WERI-Rb-1 (cell line): Measurements from ENCODE around the gene RCSD1.

Source experiments
- DNase-seq: peaks from one replicate; pipeline ENCODE4 v3.0.0-alpha.2; 2020
- H3K27ac ChIP-seq: fragments of 250-450 bp; sonication (Bioruptor Pico); 2 replicates; pipeline ENCODE4 v1.5.1; 2020; ENCODE audit warnings: mild to moderate bottlenecking, moderate library complexity
- H3K27me3 ChIP-seq: fragments of 250-450 bp; sonication (Bioruptor Pico); 2 replicates; pipeline ENCODE4 v1.5.1; 2021; ENCODE audit warnings: mild to moderate bottlenecking, low read depth, moderate library complexity; ENCODE audit not compliant: insufficient read depth, severe bottlenecking
- H3K36me3 ChIP-seq: fragments of 250-450 bp; sonication (Bioruptor Pico); 2 replicates; pipeline ENCODE4 v1.5.1; 2020; ENCODE audit warnings: mild to moderate bottlenecking, moderate library complexity
- H3K4me3 ChIP-seq: 2 replicates; pipeline ENCODE4 v1.5.1; 2011; ENCODE audit warnings: low read depth, mild to moderate bottlenecking, control low read depth, low read length
- H3K9me3 ChIP-seq: fragments of 250-450 bp; sonication (Bioruptor Pico); 2 replicates; pipeline ENCODE4 v1.5.1; 2021; ENCODE audit warnings: mild to moderate bottlenecking, moderate library complexity; ENCODE audit not compliant: severe bottlenecking
- CTCF ChIP-seq: IDR thresholded peaks from 2 replicates; pipeline ENCODE4 v1.5.1; 2011; ENCODE audit warnings: low read depth, mild to moderate bottlenecking, control low read depth, inconsistent platforms, low read length

RCSD1 gene

GRCh38 chr1:167634435-167634834 is 4.4 kb downstream of the RCSD1 start:
- H3K27ac ChIP-seq = no peak overlapping the region
- no peaks in the 10 kb centered on the region for H3K27me3 ChIP-seq
- TF ChIP-seq CTCF = no peak
- no peak overlapping the region for H3K4me3 ChIP-seq
- no peaks in the 10 kb centered on the region for H3K36me3 ChIP-seq
- DNase-seq = no peak
- H3K9me3 ChIP-seq = no peaks in the 10 kb centered on the region

GRCh38 chr1:167635156-167635648 is 5.2 kb downstream of the RCSD1 start:
- H3K9me3 ChIP-seq = no peaks in the 10 kb centered on the region
- no peaks in the 10 kb centered on the region for H3K36me3 ChIP-seq
- TF ChIP-seq CTCF = no peak
- no peak overlapping the region for H3K27ac ChIP-seq
- peak; percentile 17 for DNase-seq
- no peaks in the 10 kb centered on the region for H3K27me3 ChIP-seq
- peak overlapping the region; percentile 10 for H3K4me3 ChIP-seq

- Histone ChIP-seq H3K36me3 (no peaks in the 10 kb centered on the region), H3K27ac (no peak overlapping the region)
- no peak for DNase-seq
These were observed 5.9 kb downstream of the RCSD1 start for GRCh38 chr1:167635941-167636340.

DNA sequence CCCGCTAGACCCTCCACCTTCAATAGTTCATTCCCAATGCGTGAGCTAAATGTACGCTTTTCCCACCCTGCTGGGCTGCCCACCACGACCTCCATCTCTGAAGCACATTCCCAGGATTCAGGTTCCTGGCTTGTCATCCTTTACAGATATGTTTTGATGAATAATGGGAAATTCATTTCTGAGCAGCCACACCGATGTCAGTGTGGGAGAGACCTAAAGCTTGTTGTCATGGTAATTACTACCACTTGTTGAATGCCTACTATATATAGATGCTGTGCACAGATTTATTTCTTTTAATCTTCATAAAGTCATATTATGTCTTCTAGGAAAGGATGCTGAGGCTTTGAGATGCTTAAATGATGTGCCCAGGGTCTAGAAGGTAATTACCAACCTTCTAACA is 8.0 kb downstream of the RCSD1 start:
- Histone ChIP-seq H3K4me3 (no peak overlapping the region), H3K9me3 (no peaks in the 10 kb centered on the region), H3K36me3 (no peaks in the 10 kb centered on the region), H3K27me3 (no peaks in the 10 kb centered on the region), H3K27ac (no peak overlapping the region)
- no peak for DNase-seq
- no peak for TF ChIP-seq CTCF

More at GRCh38 chr1:167635941-167636340, 5.9 kb downstream of the RCSD1 start:
- TF ChIP-seq CTCF = no peak
- Histone ChIP-seq H3K9me3 (no peaks in the 10 kb centered on the region), H3K27me3 (no peaks in the 10 kb centered on the region), H3K4me3 (no peak overlapping the region)

- no peak overlapping the region for H3K27ac ChIP-seq
- no peaks in the 10 kb centered on the region for H3K36me3 ChIP-seq
- DNase-seq = no peak
- H3K27me3 ChIP-seq = no peaks in the 10 kb centered on the region
- H3K4me3 ChIP-seq = no peak overlapping the region
- no peaks in the 10 kb centered on the region for H3K9me3 ChIP-seq
- TF ChIP-seq CTCF = no peak
These were observed 10.0 kb downstream of the RCSD1 start for GRCh38 chr1:167640051-167640450.

GRCh38 chr1:167641786-167642500 is 11.9 kb downstream of the RCSD1 start:
- Histone ChIP-seq H3K9me3 (no peaks in the 10 kb centered on the region), H3K27ac (no peak overlapping the region)

More at GRCh38 chr1:167641786-167642500, 11.9 kb downstream of the RCSD1 start:
- Histone ChIP-seq H3K36me3 (no peaks in the 10 kb centered on the region), H3K27me3 (no peaks in the 10 kb centered on the region), H3K4me3 (no peak overlapping the region)
- no peak for DNase-seq
- no peak for TF ChIP-seq CTCF
